HTERT RPE-1 (cell line): Measurements from ENCODE around the gene SLC7A14.
"Not testable (repeated sequence)": the region's sequence is repeated elsewhere in the genome, so short reads cannot be mapped to it uniquely, and the experiment has no call there.

ENCODE experiments used
- in situ Hi-C: fragments of 300-500 bp; cut with MboI; formaldehyde crosslinking; loops from 4 replicates; pipeline ENCODE4 v1.14.3; 2020; ENCODE audit warnings: low sequenced_read_pairs

Gene SLC7A14

DNA sequence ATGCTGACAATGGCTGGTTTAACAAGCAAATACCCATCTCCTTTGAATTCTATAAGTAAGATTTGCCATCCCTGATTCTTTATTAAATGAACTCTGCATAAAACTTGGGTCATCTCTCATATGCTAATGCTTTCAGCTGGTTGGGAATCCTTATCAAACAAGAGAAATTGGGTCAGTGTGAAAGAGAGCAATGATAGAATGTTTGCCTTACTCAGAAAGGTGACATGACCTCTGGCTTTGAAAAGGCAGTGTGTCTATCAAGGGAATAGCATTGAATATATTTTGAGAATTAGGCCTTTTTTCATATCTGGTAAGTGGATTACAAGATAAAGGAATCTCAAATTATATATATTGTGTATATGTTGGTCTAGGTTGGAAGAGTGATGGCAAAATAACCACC lies 8.7 kb upstream of the SLC7A14 start:
- in situ Hi-C loops: no loop called here

DNA sequence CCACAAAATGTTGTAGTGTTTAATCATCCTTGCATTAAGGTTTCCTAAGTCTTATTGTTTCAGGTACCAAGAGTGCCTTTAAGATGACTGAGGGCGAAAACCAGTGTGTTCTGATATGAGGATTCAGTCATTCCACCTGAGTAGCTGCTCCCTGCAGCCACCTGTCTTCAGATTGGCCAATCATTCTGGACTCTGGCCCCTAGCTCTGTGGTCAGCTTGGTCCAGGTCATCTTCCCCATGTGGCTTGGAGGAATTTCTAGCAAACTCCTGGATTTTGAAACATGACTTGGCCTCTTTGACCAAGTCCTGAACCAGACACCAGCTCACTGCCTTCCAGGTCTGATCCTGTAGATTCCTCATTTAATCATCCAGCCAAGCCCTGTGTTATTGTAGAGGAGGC lies 7.8 kb upstream of the SLC7A14 start:
- in situ Hi-C loops: no loop called here

DNA sequence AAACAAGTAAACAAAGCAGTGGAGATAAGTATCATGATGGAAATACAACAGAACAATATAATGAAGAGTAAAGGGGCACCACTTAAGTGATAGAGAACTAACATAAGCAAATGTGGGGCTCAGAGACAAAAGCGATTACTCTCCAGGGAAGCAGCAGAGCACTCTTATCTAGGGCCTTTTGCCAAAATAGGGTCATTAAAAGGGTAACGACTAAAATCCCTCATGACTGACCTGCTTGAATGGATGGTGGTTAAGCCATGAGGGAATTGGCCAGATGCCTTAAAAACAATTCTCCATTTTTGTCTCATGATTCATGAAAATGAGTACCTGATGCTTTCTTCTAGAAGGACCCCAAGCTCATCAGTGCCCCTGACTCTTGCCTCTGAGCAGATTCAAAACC lies 3.2 kb upstream of the SLC7A14 start:
- in situ Hi-C loops: no loop called here

DNA sequence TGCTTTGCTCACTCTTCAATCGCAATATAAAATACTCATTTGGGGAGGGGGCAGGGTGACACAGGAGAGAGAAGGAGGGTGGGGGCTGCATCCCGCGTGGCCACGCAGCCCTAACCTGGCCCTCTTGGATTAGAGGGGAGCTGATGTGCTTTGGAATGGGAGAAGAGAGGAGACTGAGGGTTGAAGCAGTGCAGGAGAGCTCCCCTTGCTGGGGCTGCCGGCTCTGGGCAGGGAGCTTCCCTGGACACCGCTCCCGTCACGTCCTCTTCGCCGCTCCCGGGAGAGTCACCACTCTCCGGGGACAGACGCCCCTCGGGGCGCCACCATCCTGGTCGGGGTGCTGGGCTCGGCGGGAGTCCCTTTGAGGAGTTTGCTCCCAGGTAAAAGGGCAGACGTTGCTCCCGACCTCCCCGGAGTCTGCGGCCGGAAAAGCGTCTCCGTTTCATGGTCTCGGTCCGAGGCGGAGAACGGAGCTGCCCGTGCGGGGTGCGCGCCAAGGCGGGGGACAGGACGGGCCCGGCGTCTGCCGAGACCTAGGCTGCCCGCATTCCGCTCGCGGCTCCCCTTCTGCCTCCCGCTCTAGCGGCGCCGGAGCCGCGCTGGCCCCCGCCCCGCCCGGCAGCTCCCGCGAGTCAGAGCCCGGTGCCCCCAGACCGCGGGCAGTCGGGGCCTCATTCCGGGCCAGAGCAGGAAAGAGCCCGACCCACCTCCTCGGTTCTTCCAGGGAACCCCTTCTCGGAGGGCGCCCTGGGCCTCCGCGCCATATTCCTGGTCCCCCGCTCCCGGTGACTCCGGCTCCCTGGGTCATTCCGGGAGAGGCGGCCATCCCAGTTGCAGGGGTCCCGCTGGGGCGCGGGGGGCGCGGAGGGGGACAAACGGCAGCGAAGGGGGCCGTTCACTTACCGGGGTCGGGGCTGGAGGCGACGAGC lies 603 bp downstream of the SLC7A14 start:
- in situ Hi-C loops: no loop called here

DNA sequence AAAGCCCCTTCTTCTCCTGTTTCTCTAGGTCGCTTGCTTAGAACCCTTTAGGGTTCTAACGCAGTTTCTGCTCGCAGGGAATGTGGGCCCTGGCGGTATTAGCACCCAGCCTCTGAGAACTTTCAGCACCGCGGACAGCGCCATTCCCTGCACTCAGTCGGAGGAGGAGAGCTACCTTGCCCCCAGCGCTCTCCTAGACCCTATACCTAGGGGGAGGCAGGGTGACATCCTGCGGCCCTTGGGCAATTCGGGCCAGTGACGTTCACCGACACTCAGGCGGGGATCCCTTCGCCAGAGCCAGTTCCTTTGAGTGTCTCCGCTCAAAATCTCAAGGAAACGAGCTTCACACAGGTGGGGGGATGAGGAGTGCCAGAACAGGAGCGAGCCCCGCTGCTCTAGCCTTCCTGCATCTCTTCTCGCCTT lies 1.3 kb downstream of the SLC7A14 start:
- in situ Hi-C loops: no loop called here

DNA sequence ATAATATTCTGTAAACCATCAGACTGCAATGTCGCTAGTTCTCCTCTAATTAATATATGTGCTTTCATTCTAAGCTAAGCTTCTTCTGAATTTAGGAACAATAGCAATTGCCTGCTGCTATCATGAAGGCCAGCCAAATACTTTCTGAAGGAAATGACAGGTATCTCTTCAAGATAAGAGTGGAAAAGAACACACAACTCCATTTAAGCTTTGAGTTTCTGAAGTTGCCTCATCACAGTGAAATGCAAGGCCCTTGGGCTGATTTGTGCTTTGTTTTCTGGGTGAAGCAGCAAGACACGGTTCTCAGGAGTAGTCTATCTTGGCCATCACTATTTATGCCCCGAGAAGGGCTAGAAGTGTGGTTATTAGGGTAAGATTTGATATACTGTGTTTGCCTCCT lies 6.2 kb downstream of the SLC7A14 start:
- in situ Hi-C loops: no loop called here

DNA sequence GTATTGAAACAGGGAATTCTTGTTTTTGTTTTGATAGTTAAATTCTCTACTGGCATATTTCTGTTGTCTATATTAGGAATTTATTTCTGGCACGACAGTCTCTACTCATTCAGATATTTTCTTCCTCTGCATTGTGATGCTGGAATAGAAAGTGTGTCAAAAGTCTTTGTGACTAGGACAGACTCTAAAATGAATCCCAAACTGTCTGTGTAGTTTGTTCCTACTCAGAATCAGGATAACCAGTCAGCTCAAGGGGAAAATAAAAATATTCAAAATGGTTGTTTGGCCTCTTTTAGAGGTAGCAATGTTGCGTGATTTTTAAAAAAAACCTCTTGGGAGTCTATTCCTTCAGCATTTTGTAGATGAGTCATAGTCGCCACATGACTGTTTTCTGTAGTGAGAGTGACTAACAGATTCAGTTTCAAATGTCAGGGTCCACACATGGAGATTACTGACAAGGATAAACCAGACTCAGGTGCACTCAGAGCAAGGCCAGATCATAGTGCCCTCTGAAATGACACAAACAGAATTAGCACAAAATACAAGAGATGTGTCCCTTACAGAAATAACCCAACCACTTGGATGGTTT lies 13.1 kb downstream of the SLC7A14 start:
- in situ Hi-C loops: no loop called here

DNA sequence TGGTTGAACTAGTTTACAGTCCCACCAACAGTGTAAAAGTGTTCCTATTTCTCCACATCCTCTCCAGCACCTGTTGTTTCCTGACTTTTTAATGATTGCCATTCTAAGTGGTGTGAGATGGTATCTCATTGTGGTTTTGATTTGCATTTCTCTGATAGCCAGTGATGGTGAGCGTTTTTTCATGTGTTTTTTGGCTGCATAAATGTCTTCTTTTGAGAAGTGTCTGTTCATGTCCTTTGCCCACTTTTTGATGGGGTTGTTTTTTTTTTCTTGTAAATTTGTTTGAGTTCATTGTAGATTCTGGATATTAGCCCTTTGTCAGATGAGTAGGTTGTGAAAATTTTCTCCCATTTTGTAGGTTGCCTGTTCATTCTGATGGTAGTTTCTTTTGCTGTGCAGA lies 18.3 kb downstream of the SLC7A14 start:
- in situ Hi-C loops: not testable (repeated sequence)

DNA sequence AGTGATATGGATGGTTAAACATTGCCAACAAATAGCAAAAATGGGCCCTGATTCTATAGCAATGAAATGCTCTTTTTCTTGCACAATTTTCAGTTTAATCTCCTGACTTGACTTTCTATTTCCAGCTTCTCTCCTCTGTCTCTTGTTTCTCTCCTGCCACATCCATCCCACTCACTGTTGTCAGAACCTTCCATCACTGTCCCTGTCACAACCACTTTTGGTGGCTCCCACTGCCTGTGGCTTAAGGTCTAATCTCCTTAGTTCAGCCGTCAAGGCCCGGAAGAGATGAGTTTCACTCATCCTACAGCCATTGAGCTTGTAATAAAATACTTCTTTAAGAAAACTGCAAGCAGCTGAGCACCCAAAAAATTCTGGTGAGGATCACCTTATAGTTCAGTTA lies 19.5 kb downstream of the SLC7A14 start:
- in situ Hi-C loops: no loop called here

DNA sequence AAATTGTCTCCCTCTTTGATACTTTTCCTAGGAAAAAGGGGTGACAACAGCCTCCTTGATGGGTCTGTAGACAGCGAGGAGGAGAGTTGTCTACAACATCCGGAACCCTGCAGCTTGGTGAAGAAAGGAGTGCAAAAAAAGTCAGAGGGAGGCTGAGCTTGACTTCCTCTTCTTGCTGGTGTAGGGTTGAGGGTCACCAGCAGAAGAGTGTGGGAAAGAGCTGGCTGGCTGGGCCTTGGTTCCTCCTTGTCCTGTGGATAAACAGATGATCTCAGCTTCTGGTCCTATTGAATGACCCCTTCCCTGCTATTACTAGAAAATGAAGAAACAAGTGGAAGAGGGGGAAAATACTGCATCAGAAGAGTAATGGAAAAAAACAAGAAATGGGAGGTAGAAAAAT lies 20.4 kb downstream of the SLC7A14 start:
- in situ Hi-C loops: no loop called here

DNA sequence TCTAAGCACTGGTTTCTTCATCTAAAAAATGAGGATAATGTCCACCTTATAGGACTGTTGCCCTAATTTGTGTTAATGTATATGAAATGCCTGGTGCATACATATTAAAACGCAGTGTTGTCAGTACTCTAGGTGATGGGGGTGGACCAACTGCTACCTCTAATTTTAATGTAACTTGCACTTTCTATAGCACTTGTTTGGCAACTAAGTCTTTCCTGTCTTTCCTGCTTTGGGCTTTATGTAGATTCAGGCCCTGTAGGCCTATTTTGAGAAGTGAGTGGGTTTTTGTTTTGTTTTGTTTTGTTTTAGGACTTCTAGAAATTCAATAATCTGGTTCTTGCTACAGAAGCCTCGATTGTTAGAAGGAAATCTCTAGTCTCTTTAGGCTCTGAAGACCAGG lies 21.2 kb downstream of the SLC7A14 start:
- in situ Hi-C loops: no loop called here

DNA sequence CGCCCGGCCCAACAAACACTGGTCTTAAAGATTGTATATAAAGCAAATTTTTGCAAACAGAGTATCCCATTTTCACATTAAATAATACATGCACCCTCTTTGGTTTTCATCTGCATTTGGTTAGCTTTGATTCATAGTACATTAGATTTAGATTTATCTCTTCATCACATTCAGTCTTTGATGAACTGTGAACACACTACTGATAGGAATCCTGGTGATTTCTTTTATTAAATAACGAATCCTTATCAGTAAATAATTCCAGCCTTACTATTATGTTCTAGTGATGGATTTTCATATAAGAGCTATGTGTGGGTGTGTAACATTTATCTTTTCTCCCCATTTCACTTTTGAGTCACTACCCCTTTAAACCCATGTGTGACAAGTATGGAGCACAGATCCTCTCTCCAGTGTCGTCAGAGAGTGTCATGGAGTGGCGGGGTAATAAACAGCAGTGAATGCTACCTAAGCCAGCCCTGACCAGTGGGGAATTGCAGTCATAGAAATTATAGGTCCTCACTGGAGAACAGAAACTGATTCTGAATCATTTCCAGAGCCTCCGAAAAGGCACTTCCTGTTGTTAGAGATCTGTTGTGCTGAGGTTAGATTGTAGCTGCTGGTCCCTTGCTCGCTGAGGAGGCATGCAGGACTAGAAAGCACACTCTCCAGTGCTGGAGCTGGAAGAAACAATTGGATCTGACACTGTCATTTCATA lies 22.0 kb downstream of the SLC7A14 start:
- in situ Hi-C loops: no loop called here

DNA sequence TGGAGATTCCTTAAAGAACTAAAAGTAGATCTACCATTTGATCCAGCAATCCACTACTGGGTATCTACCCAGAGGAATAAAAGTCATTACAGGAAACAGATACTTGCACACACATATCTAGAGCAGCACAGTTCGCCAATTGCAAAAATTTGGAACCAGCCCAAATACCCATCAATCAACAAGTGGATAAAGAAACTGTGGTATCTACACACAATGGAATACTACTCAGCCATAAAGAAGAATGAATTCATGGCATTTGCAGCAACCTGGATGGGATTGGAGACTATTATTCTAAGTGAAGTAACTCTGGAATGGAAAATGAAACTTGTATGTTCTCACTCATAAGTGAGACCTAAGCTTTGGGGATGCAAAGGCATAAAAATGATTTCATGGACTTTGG lies 23.8 kb downstream of the SLC7A14 start:
- in situ Hi-C loops: no loop called here

DNA sequence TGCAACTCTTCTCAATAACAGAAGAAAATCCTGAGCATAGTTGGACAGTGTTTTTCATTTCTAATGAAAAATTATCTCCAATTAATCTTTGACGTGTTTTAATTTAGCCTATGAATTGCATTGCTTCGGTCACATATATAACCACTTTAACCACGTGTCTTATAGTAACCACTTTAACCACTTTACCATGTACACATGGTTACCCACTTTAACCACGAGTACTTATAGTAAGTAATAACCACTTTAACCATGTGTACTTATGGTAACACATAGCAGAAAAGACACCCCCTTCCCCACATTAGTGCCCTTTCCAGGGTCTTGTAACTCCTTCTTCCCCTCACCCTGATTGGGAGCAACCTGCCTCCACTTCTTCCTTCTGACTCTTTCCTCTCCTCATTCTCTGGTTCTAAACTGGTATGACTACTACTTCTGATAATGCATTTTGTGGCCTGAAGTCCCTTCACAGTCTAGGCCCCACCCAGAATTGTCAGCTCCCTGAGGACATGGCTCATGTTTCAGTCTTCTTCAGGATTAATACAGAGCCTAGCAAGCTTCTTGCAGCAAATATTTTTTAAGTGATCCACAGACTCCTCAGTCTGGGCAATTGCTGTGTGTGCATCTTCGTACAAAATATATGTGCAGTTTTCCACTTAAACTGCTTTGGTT lies 25.0 kb downstream of the SLC7A14 start:
- in situ Hi-C loops: no loop called here

DNA sequence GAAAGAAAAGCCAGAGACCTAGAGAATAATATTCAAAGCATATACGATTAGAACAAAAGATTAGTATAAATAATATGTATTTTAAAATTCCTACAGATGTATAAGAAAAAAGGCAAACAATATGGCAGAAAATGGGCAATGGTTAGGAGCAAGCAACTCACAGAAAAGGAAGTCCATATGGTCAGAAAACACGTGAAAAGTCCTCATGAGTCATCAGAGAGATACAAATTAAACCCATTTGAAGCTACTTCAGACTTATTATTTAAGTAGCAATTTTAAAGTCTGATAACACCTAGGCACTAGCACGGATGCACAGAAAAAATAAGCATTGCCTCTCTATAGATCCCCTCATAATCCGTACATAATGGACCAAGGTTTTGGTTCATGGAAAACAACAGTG lies 25.6 kb downstream of the SLC7A14 start:
- in situ Hi-C loops: no loop called here

DNA sequence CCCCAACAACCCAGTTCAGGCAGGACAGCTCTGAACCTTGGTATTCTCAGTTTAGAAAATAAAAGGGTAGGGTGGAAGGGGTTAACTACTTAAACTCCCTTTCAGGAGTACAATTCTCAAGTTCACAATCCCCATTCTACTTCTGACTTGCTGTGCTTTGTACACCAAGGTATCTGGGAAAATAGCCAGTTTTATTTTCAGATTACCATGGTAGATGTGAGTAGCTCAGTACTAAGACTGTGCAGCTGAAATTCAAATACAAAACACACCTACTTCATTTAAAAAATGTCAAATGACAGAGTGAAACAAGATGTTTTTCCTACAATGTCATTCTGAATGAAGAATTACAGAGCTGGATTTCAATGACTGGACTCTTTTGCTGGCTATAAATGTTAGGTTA lies 27.4 kb downstream of the SLC7A14 start:
- in situ Hi-C loops: no loop called here

DNA sequence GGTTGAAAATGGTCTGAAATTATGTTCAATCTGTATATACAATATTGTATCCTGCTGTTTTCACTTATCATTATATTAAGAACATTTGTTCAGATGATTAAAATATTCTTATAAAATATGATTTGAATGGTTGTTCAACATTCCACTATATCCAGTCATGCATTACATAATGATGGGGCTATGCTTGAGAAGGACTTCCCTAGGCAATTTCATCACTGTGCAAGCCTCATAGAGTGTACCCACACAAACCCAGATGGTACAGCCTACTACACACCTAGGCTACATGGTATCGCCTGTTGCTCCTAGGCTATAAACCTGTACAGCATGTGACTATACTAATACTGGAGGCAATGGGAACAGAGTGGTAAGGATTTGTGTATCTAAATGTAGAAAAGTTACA lies 30.5 kb downstream of the SLC7A14 start:
- in situ Hi-C loops: no loop called here

DNA sequence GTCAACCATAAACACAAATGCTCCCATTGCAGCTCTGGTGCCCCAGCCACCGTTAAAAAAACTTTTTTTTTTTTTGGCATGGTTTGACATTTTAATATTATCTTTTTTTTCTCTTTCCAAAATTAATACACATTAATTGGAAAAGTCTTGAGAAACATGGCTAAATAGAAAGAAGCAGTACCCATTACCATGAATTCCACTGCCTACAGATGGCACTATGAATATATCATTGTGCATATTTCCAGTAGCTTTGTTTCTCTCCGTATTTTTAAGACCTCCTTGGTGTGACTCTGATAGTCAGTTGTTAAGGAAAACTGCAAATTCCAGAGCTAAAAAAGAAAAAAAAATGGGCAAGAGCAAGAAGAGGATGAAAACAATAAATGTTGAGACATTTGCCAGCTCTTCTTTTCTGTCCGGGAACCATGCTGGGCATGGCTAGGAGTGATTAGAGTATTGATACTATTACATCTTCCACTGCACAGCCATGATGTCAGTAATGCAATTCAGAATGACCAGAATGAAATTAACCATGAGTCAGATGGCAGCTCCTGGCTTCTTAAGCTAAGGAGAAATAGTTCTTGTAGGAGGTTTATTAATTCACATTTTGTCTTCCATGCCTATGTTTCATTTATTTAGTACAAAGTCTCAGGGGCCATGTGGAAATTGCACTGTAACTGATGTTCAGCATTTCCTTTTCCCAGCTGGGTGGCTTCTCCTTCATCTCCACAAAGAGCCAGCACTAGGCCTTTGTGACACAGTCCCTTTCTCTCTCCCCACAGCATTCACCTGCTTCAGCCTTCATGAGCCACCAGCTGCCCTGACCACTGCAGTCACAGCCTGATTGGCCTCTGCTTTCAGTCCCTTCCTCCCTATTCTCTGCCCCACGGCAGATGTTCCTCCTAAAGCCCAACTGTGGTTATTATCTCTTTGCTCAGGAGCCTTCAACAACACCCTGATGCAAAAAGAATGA lies 31.8 kb downstream of the SLC7A14 start:
- in situ Hi-C loops: no loop called here

DNA sequence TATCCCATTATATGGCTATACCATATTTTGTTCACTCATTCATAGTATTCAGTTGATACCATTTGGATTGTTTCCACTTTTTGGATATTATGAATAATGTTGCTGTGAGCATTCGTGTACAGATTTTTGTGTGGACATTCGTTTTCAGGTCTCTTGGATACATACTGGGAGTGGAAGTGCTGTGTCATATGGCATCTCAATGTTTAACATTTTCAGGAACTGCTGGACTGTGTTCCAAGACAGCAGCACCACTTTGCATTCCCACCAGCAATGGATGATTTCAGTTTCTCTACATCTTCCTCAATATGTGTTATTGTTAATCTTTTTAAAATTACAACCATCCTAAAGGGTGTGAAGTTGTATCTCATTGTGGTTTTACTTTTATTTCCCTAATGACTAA lies 34.6 kb downstream of the SLC7A14 start:
- in situ Hi-C loops: no loop called here

DNA sequence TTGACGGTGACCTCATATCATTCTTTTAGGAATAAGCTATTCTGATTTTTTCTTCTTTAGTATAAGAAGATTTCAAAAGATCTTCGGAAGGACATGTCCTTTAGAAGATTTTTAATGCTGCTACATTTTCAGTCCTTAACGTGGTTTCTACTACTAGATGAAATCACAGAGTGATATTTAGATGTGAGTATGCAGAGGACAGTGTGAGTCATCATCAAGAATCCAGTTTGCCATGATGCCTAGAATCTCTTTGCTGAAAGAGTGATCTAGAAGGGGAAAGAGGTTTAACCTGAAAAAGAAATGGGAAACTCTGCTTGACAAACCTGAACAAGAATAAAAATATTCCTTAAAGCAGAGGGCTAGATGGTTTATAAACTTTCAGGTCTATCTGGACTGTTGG lies 43.2 kb downstream of the SLC7A14 start:
- in situ Hi-C loops: no loop called here
